Immature natural killer cell (primary cell): ENCODE data around the gene LANCL1. TPM values are rescaled to one million over a fixed set of nuclear protein-coding genes. Genes with fewer than 3 reads are reported as not detected.
"Not testable (repeated sequence)": the region's sequence is repeated elsewhere in the genome, so short reads cannot be mapped to it uniquely, and the experiment has no call there.

Experiments used
- DNase-seq, 3 donors: peaks; one replicate each; pipeline ENCODE4 v3.0.0; 2022; ENCODE audit warnings: mixed read lengths in 1 of 3
- H3K27ac Mint-ChIP-seq, 6 donors: one replicate each; pipeline ENCODE4 v1.8.0; 2020; ENCODE audit warnings: mixed read lengths in 6 of 6, mild to moderate bottlenecking in 5 of 6, inconsistent platforms in 4 of 6, moderate library complexity in 3 of 6
- H3K27me3 Mint-ChIP-seq, 3 donors: one replicate each; pipeline ENCODE4 v1.8.0; 2020 to 2021; ENCODE audit warnings: low read depth in 3 of 3, mild to moderate bottlenecking in 3 of 3, mixed read lengths in 3 of 3, moderate library complexity in 3 of 3, inconsistent platforms in 1 of 3
- H3K36me3 Mint-ChIP-seq, 3 donors: one replicate each; pipeline ENCODE4 v1.8.0; 2020; ENCODE audit warnings: mixed read lengths in 3 of 3, inconsistent platforms in 2 of 3, mild to moderate bottlenecking in 2 of 3
- H3K4me1 Mint-ChIP-seq, 2 donors: one replicate each; pipeline ENCODE4 v1.8.0; 2020; ENCODE audit warnings: inconsistent platforms in 2 of 2, mild to moderate bottlenecking in 2 of 2, mixed read lengths in 2 of 2, moderate library complexity in 1 of 2
- H3K4me3 Mint-ChIP-seq, 5 donors: one replicate each; pipeline ENCODE4 v1.8.0; 2020; ENCODE audit warnings: mild to moderate bottlenecking in 5 of 5, mixed read lengths in 5 of 5, inconsistent platforms in 3 of 5, moderate library complexity in 3 of 5
- H3K9me3 Mint-ChIP-seq, 6 donors: one replicate each; pipeline ENCODE4 v1.8.0; 2020; ENCODE audit warnings: mild to moderate bottlenecking in 6 of 6, mixed read lengths in 6 of 6, inconsistent platforms in 4 of 6, moderate library complexity in 3 of 6
- polyA plus RNA-seq, 3 donors: library from polyadenylated mRNA; unstranded; fragments of 300-500 nt; fragmentation: Illumina TruSeq; gene quantifications; one replicate each; pipeline ENCODE4 v1.2.3, GENCODE V29; 2021

LANCL1 gene
- polyA plus RNA-seq, 3 donors from 2014 or later, result 20.4 to 28.7 (median 26.6) TPM

- Mint-ChIP-seq H3K27me3 (peaks cover 0 to 9% (median 8%) of the 10 kb centered on the region in 3 donors), H3K27ac (no peak overlapping the region), H3K36me3 (no peaks in the 10 kb centered on the region), H3K4me3 (no peak overlapping the region), H3K9me3 (peaks cover 0 to 15% (median 10%) of the 10 kb centered on the region in 6 donors), H3K4me1 (peaks cover 29 to 39% of the 10 kb centered on the region in 2 donors)
- no peak for DNase-seq
Observed at GRCh38 chr2:210480079-210480478, 3.5 kb upstream of the LANCL1 start.

DNA sequence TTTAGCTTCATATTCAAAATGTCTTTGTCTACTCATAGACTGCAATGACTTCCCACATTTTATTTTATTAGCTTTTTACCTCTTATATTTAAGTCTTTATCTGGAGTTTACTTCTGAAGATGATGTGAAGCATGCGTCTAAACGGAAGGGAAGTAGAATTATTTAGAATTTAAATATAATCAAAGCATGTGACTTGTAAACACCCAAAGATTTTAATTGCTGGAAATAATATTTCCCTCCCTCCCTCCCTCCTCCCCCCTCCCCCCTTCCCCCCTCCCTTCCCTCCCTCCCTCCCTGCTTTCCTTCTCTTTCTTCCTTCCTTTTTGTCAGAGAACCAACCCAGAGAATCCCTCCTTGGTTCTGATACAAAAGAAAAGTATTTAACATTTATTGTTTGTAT, 2.1 kb upstream of the LANCL1 start:
- peak overlapping the region in 2 of 6 donors; percentile 68 to 93 for H3K27ac Mint-ChIP-seq
- peaks cover 0 to 8% (median 5%) of the 10 kb centered on the region in 3 donors for H3K27me3 Mint-ChIP-seq
- H3K36me3 Mint-ChIP-seq, result peaks cover 0 to 3% (median 0%) of the 10 kb centered on the region in 3 donors
- H3K9me3 Mint-ChIP-seq, result peaks cover 0 to 3% (median under 1%) of the 10 kb centered on the region in 6 donors
- H3K4me1 Mint-ChIP-seq, result peaks cover 36 to 49% of the 10 kb centered on the region in 2 donors
- no peak for DNase-seq
- H3K4me3 Mint-ChIP-seq, result no peak overlapping the region

- peaks cover 38 to 59% of the 10 kb centered on the region in 2 donors for H3K4me1 Mint-ChIP-seq
Observed at GRCh38 chr2:210477496-210477895, 937 bp upstream of the LANCL1 start.

GRCh38 chr2:210475706-210476105, 853 bp downstream of the LANCL1 start:
- DNase-seq, result no peak
- Mint-ChIP-seq H3K4me1 (peaks cover 38 to 59% of the 10 kb centered on the region in 2 donors), H3K27ac (peak overlapping the region; percentile 71 to 93 (median 90)), H3K27me3 (peaks cover 0 to 5% (median 0%) of the 10 kb centered on the region in 3 donors), H3K36me3 (peaks cover 5 to 18% (median 9%) of the 10 kb centered on the region in 3 donors), H3K9me3 (no peaks in the 10 kb centered on the region), H3K4me3 (peak overlapping the region; percentile 73 to 95 (median 82))

More at GRCh38 chr2:210477496-210477895, 937 bp upstream of the LANCL1 start:
- peaks cover 0 to 7% (median 0%) of the 10 kb centered on the region in 3 donors for H3K36me3 Mint-ChIP-seq
- peak in 1 of 3 donors; percentile 6 for DNase-seq
- H3K4me3 Mint-ChIP-seq, result peak overlapping the region; percentile 93 to 99 (median 97)
- H3K27ac Mint-ChIP-seq, result peak overlapping the region; percentile 91 to 98 (median 96)
- H3K27me3 Mint-ChIP-seq, result peaks cover 0 to 5% (median 5%) of the 10 kb centered on the region in 3 donors
- H3K9me3 Mint-ChIP-seq, result peaks cover 0 to 1% (median 0%) of the 10 kb centered on the region in 6 donors

DNA sequence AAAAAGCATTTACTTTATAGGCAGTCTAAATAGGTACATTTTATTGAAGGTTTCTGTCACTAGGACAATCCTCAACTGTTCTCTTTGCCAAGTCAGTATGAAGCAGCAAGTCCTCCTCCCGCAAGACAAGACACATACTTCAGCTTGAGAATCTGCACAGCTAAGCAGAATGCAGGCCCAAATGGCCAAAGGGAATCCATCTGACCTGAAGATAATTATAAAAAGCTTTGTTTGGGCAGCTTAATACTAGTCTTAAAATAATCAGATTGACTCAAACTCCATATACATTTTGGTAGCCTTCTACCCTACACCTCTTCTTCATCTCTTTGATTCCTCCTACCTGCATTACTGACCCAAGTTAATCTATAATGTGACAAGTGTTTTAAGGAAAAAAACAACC, 1.8 kb downstream of the LANCL1 start:
- H3K27ac Mint-ChIP-seq, result peak overlapping the region; percentile 14 to 93 (median 66)
- peaks cover 36 to 55% of the 10 kb centered on the region in 2 donors for H3K4me1 Mint-ChIP-seq
- H3K27me3 Mint-ChIP-seq, result peaks cover 0 to 5% (median 0%) of the 10 kb centered on the region in 3 donors

GRCh38 chr2:210461401-210461800, 15.2 kb downstream of the LANCL1 start:
- H3K9me3 Mint-ChIP-seq, result no peaks in the 10 kb centered on the region
- peaks cover 0 to 6% of the 10 kb centered on the region in 2 donors for H3K4me1 Mint-ChIP-seq
- H3K36me3 Mint-ChIP-seq, result peaks cover 21 to 39% (median 30%) of the 10 kb centered on the region in 3 donors
- no peaks in the 10 kb centered on the region for H3K27me3 Mint-ChIP-seq
- DNase-seq, result no peak
- peak overlapping the region in 1 of 6 donors; percentile 21 for H3K27ac Mint-ChIP-seq
- no peak overlapping the region for H3K4me3 Mint-ChIP-seq

More for the DNA sequence above, 1.8 kb downstream of the LANCL1 start:
- Mint-ChIP-seq H3K4me3 (peak overlapping the region; percentile 2 to 61 (median 19)), H3K9me3 (no peaks in the 10 kb centered on the region), H3K36me3 (peaks cover 5 to 27% (median 12%) of the 10 kb centered on the region in 3 donors)
- DNase-seq, result no peak

GRCh38 chr2:210460322-210461227, 16.0 kb downstream of the LANCL1 start:
- H3K36me3 Mint-ChIP-seq, result peaks cover 18 to 33% (median 22%) of the 10 kb centered on the region in 3 donors
- H3K9me3 Mint-ChIP-seq, result no peaks in the 10 kb centered on the region
- H3K4me3 Mint-ChIP-seq, result no peak overlapping the region
- no peak for DNase-seq
- H3K27ac Mint-ChIP-seq, result peak overlapping the region in 1 of 6 donors; percentile 38
- no peaks in the 10 kb centered on the region for H3K27me3 Mint-ChIP-seq
- peaks cover 0 to 6% of the 10 kb centered on the region in 2 donors for H3K4me1 Mint-ChIP-seq

DNA sequence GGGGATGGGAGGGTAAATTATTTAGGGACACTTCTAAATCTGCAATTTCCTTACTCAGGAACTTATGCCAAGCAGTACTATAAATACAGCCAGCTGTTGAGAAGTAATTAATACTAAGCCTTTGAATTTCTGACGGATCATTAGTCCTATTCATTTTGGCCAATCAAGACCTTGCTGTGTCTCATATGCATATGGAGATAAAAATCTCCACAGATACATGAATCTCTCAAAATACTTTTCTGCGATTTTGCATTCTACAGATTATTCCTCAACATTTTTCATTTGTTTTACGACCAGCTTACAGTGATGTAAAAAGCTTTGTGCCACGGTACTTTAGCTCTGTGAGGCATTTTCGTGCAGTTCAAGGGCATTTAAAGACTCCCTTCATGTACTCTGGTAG, 16.7 kb downstream of the LANCL1 start:
- Mint-ChIP-seq H3K9me3 (no peaks in the 10 kb centered on the region), H3K4me1 (peaks cover 0 to 6% of the 10 kb centered on the region in 2 donors), H3K27ac (no peak overlapping the region), H3K27me3 (no peaks in the 10 kb centered on the region), H3K4me3 (no peak overlapping the region), H3K36me3 (peaks cover 15 to 31% (median 18%) of the 10 kb centered on the region in 3 donors)
- no peak for DNase-seq

- Mint-ChIP-seq H3K9me3 (no peaks in the 10 kb centered on the region), H3K36me3 (peaks cover 18 to 35% (median 21%) of the 10 kb centered on the region in 3 donors), H3K27ac (no peak overlapping the region), H3K27me3 (no peaks in the 10 kb centered on the region), H3K4me3 (no peak overlapping the region), H3K4me1 (peaks cover 0 to 6% of the 10 kb centered on the region in 2 donors)
- no peak for DNase-seq
Observed at GRCh38 chr2:210459407-210459806, 17.2 kb downstream of the LANCL1 start.

GRCh38 chr2:210458395-210458794, 18.2 kb downstream of the LANCL1 start:
- Mint-ChIP-seq H3K4me3 (no peak overlapping the region), H3K36me3 (peaks cover 18 to 38% (median 30%) of the 10 kb centered on the region in 3 donors), H3K4me1 (peaks cover 0 to 6% of the 10 kb centered on the region in 2 donors), H3K9me3 (no peaks in the 10 kb centered on the region), H3K27ac (peak overlapping the region in 1 of 6 donors; percentile 53), H3K27me3 (no peaks in the 10 kb centered on the region)
- no peak for DNase-seq

GRCh38 chr2:210456571-210456970, 20.0 kb downstream of the LANCL1 start:
- H3K27me3 Mint-ChIP-seq, result no peaks in the 10 kb centered on the region
- no peak overlapping the region for H3K27ac Mint-ChIP-seq
- H3K4me1 Mint-ChIP-seq, result peaks cover 0 to 6% of the 10 kb centered on the region in 2 donors
- H3K9me3 Mint-ChIP-seq, result no peaks in the 10 kb centered on the region
- H3K36me3 Mint-ChIP-seq, result peaks cover 18 to 36% (median 34%) of the 10 kb centered on the region in 3 donors
- H3K4me3 Mint-ChIP-seq, result no peak overlapping the region
- DNase-seq, result no peak

GRCh38 chr2:210454336-210454735, 22.2 kb downstream of the LANCL1 start:
- Mint-ChIP-seq H3K36me3 (peaks cover 38 to 54% (median 53%) of the 10 kb centered on the region in 3 donors), H3K4me3 (no peak overlapping the region), H3K27ac (no peak overlapping the region)

DNA sequence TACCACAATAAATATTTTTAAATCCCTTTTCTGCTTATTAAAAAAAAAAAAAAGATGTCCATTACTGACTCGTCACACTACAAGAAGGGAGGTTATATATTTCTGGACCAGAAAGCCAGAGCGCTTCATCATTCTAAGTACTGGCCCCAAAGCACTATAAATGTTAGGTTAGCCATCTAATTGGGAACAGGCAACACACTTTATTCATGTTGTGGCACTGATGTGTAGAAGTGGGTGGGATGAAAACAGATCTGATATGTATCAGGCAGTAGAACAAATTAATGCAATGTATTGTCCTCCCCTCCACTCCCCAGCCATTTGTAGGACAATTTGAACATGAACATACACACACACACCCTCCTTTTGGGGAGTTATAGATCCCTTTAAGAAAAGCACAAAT, 24.4 kb downstream of the LANCL1 start:
- peaks cover 49 to 65% (median 62%) of the 10 kb centered on the region in 3 donors for H3K36me3 Mint-ChIP-seq
- DNase-seq, result no peak

More at GRCh38 chr2:210454336-210454735, 22.2 kb downstream of the LANCL1 start:
- Mint-ChIP-seq H3K9me3 (no peaks in the 10 kb centered on the region), H3K4me1 (peaks cover 0 to 5% of the 10 kb centered on the region in 2 donors), H3K27me3 (no peaks in the 10 kb centered on the region)
- DNase-seq, result no peak

DNA sequence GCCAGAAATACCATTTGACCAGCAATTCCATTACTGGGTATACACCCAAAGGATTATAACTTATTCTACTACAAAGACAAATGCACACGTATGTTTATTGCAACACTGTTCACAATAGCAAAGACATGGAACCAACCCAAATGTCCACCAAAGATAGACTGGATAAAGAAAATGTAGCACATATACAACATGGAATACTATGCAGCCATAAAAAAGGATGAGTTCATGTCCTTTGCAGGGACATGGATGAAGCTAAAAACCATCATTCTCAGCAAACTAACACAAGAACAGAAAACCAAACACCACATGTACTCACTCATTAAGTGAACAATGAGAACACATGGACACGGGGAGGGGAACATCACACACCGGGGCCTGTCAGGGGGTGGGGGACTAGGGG, 25.6 kb downstream of the LANCL1 start:
- not testable (repeated sequence) for H3K4me3 Mint-ChIP-seq, DNase-seq, H3K27ac Mint-ChIP-seq, H3K27me3 Mint-ChIP-seq
- H3K9me3 Mint-ChIP-seq, result peaks cover 0 to 15% (median 12%) of the 10 kb centered on the region in 6 donors
- H3K4me1 Mint-ChIP-seq, result peaks cover 10 to 16% of the 10 kb centered on the region in 2 donors
- H3K36me3 Mint-ChIP-seq, result peaks cover 59 to 70% (median 69%) of the 10 kb centered on the region in 3 donors

More for the DNA sequence above, 24.4 kb downstream of the LANCL1 start:
- peaks cover 5 to 15% of the 10 kb centered on the region in 2 donors for H3K4me1 Mint-ChIP-seq
- no peak overlapping the region for H3K4me3 Mint-ChIP-seq
- peaks cover 0 to 15% (median 11%) of the 10 kb centered on the region in 6 donors for H3K9me3 Mint-ChIP-seq
- no peak overlapping the region for H3K27ac Mint-ChIP-seq
- H3K27me3 Mint-ChIP-seq, result no peaks in the 10 kb centered on the region
